GM12878 (cell line): ENCODE data around the gene RPS6KL1. TPM values are rescaled to one million over a fixed set of nuclear protein-coding genes. Genes with fewer than 3 reads are reported as not detected.

Experiments
- ATAC-seq: fragments of 200-7000 bp; cut with Tn5 transposase; 3 replicates; pipeline ENCODE4 v1.9.1; 2020; ENCODE audit warnings: mild to moderate bottlenecking, moderate library complexity
- BruUV-seq: library from RNA; stranded (reverse); fragments of 400-500 nt; replicated peaks from 2 replicates; lab custom pipeline; 2021; lab: Mats Ljungman, UMichigan
- CTCF ChIA-PET: fragments of 300-600 bp; sonication (Branson Sonifier 250); formaldehyde crosslinking; extraction: SDS; loops from one replicate; lab custom pipeline; 2021; ENCODE audit warnings: inconsistent platforms; lab: Yijun Ruan, JAX
- POLR2A ChIA-PET: fragments of 350-600 bp; formaldehyde crosslinking; extraction: SDS; loops from one replicate; lab custom pipeline; 2021; ENCODE audit warnings: inconsistent platforms; lab: Charles Lee
- RAD21 ChIA-PET: fragments of 300-600 bp; sonication (Branson Sonifier 250); formaldehyde crosslinking; loops from one replicate; lab custom pipeline; 2023; ENCODE audit warnings: antibody characterized with exemption; ENCODE audit not compliant: unreplicated experiment; lab: Charles Lee
- SMC1A ChIA-PET: fragments of 300-600 bp; sonication (Branson Sonifier 250); formaldehyde crosslinking; loops from one replicate; lab custom pipeline; 2023; ENCODE audit not compliant: unreplicated experiment, uncharacterized antibody; lab: Charles Lee
- DNase-seq: peaks from one replicate; pipeline ENCODE4 v3.0.0-alpha.2; 2011; ENCODE audit warnings: low read depth, low spot score
- FAIRE-seq: peaks from 3 replicates; lab custom pipeline; 2011; peaks lifted over from hg19 to GRCh38; lab: Jason Lieb, UNC
- H2AFZ ChIP-seq: 2 replicates; pipeline ENCODE4 v1.6.0; 2011; ENCODE audit warnings: low read depth, low read length, control low read depth; ENCODE audit not compliant: control insufficient read depth
- H3K27ac ChIP-seq: 2 replicates; pipeline ENCODE4 v1.5.1; 2011; ENCODE audit warnings: control low read depth; ENCODE audit not compliant: control insufficient read depth, insufficient read depth
- H3K27me3 ChIP-seq, 2 experiments: replicated peaks in 1 of 2; 2 replicates each; pipeline versions ENCODE4 v1.6.0 to v1.6.1; 2011; ENCODE audit warnings: low read length in 1 of 2; ENCODE audit not compliant: control insufficient read depth in 2 of 2, insufficient read depth in 2 of 2
- H3K36me3 ChIP-seq, 2 experiments: 2 replicates each; pipeline ENCODE4 v1.5.1; 2011; ENCODE audit warnings: low read length in 1 of 2; ENCODE audit not compliant: control insufficient read depth in 2 of 2, insufficient read depth in 2 of 2
- H3K4me1 ChIP-seq: 2 replicates; pipeline ENCODE4 v1.6.1; 2011; ENCODE audit warnings: mild to moderate bottlenecking, low read length, moderate library complexity, mixed read lengths; ENCODE audit not compliant: control insufficient read depth, insufficient read depth
- H3K4me2 ChIP-seq: 2 replicates; pipeline ENCODE4 v1.6.0; 2011; ENCODE audit warnings: control low read depth; ENCODE audit not compliant: control insufficient read depth, insufficient read depth
- H3K4me3 ChIP-seq: fragments of 200-600 bp; sonication (generic); 2 replicates; pipeline ENCODE4 v1.5.1; 2016
- H3K79me2 ChIP-seq: 2 replicates; pipeline ENCODE4 v1.6.0; 2011; ENCODE audit warnings: low read length; ENCODE audit not compliant: control insufficient read depth, insufficient read depth
- H3K9ac ChIP-seq: 2 replicates; pipeline ENCODE4 v1.8.0; 2011; ENCODE audit warnings: low read length, control low read depth, mixed read lengths; ENCODE audit not compliant: control insufficient read depth, insufficient read depth
- H3K9me3 ChIP-seq: replicated peaks from 3 replicates; pipeline ENCODE4 v1.5.1; 2011; ENCODE audit warnings: mild to moderate bottlenecking, low read length; ENCODE audit not compliant: control insufficient read depth, insufficient read depth
- H4K20me1 ChIP-seq: 2 replicates; pipeline ENCODE4 v1.6.0; 2011; ENCODE audit not compliant: control insufficient read depth, insufficient read depth
- DPF2 ChIP-seq: fragments of 450-650 bp; IDR thresholded peaks from 2 replicates; pipeline ENCODE4 v1.6.1; 2017; ENCODE audit warnings: mild to moderate bottlenecking
- IKZF1 ChIP-seq: fragments of 450-650 bp; conservative IDR thresholded peaks from 2 replicates; pipeline ENCODE4 v1.6.1; 2017; ENCODE audit warnings: antibody characterized with exemption, mild to moderate bottlenecking
- MEF2A ChIP-seq: IDR thresholded peaks from 2 replicates; pipeline ENCODE4 v1.6.1; 2011; ENCODE audit warnings: low read depth, mild to moderate bottlenecking, low read length, moderate library complexity; ENCODE audit not compliant: insufficient read depth
- POLR2A ChIP-seq: IDR thresholded peaks from 2 replicates; pipeline ENCODE4 v1.6.1; 2011; ENCODE audit warnings: low read depth, mild to moderate bottlenecking, low read length
- TCF12 ChIP-seq: IDR thresholded peaks from 2 replicates; pipeline ENCODE4 v1.6.1; 2011; ENCODE audit warnings: low read depth, mild to moderate bottlenecking, low read length
- ZBTB4 ChIP-seq: fragments of 450-650 bp; formaldehyde crosslinking; IDR thresholded peaks from 2 replicates; pipeline ENCODE4 v1.4.0; 2022; ENCODE audit warnings: mild to moderate bottlenecking, moderate library complexity
- WGBS: methylation state at CpG from one replicate; pipeline ENCODE4 v1.1.6; 2016; ENCODE audit warnings: low lambda C conversion rate; ENCODE audit not compliant: insufficient replicate concordance, insufficient coverage; ENCODE audit errors: missing lambda C conversion rate; 5-methylcytosine and 5-hydroxymethylcytosine counted together
- in situ Hi-C: fragments of 300-500 bp; cut with MboI; formaldehyde crosslinking; loops from 9 replicates; pipeline ENCODE4 v1.14.3; 2018; ENCODE audit warnings: mixed read lengths
- intact Hi-C: fragments of 100-400 bp; cut with micrococcal nuclease; formaldehyde crosslinking; loops from one replicate; pipeline ENCODE4 v1.14.2; 2022; ENCODE audit not compliant: unreplicated experiment
- polyA plus RNA-seq, 11 experiments: library from polyadenylated mRNA; depleted of rRNA in 4 of 11; unstranded in 6 of 11; stranded (reverse) in 5 of 11; fragments of >200 nt; fragmentation: Nextera tagmentation in 4 of 11; fragmentation: Illumina TruSeq in 1 of 11; extraction: Ambion mirVana in 4 of 11; extraction: Trizol in 1 of 11; gene quantifications; 1 replicate in 1 of 11; 2 replicates in 10 of 11; pipeline versions ENCODE4 v1.2.1 to v1.2.3, GENCODE V29; 2011 to 2016; ENCODE audit warnings: inconsistent platforms in 2 of 11, missing spikeins in 2 of 11, low read depth in 1 of 11
- total RNA-seq, 4 experiments: library from RNA; depleted of rRNA in 3 of 4; stranded (reverse); fragments of >200 nt in 3 of 4; fragmentation: Illumina TruSeq in 1 of 4; extraction: Trizol in 1 of 4; gene quantifications; 2 replicates each; pipeline versions ENCODE4 v1.2.1 to v1.2.3, GENCODE V29; 2013 to 2021

The RPS6KL1 gene
- total and polyA plus RNA-seq, 10 of the 15 experiments (the other 5 are each of a cell fraction or from before 2014, with no cell fraction given), result 0.04 to 4.2 (median 2.0) TPM

- WGBS, result 6% methylated on average over 64 of the region's 73 CpGs
- ATAC-seq, result peak; percentile 72
- no peak within 1 kb of the TSS for H3K27ac ChIP-seq
- ChIA-PET RAD21 (interaction anchor here (1.8 kb wide), 1 partner anchor 10 kb away, joined by 6 read pairs; no protein-coding TSS in a partner anchor), SMC1A (no interaction called here), CTCF (interaction anchor here (0.9 to 2.0 kb wide), 3 partner anchors 10 to 133 kb away, joined by 4 to 7 read pairs (median 6); no protein-coding TSS in a partner anchor), POLR2A (interaction anchor here (0.5 to 2.3 kb wide), 3 partner anchors 11 to 13 kb away, joined by 3 to 8 read pairs (median 3); no protein-coding TSS in a partner anchor)
- H2AFZ ChIP-seq, result peak within 1 kb of the TSS; percentile 72
- TF ChIP-seq ZBTB4 (CRISPR knock-in tag) (no peak), TCF12 (no peak), POLR2A (no peak), MEF2A (no peak), IKZF1 (peak; percentile 38; the same call in 1 of the 2 replicates), DPF2 (peak; percentile 28; the same call in 1 of the 2 replicates)
- intact Hi-C loops (no loop called here), in situ Hi-C loops (no loop called here)
- no peaks in the 10 kb centered on the region for H3K36me3 ChIP-seq
- H3K27me3 ChIP-seq, result no peaks in the 10 kb centered on the region; a peak in 2 of 4 replicates
- no peaks in the 10 kb centered on the region for H3K4me1 ChIP-seq
- H3K9me3 ChIP-seq, result no peaks in the 10 kb centered on the region
- no TSS peak for BruUV-seq
- DNase-seq, result no peak
- H3K4me2 ChIP-seq, result peak within 1 kb of the TSS; percentile 70
- FAIRE-seq, result no peak
- H4K20me1 ChIP-seq, result no peaks in the 10 kb centered on the region
- H3K4me3 ChIP-seq, result peak within 1 kb of the TSS; percentile 63
- H3K9ac ChIP-seq, result no peak within 1 kb of the TSS
- no peaks in the 10 kb centered on the region for H3K79me2 ChIP-seq
Measured at GRCh38 chr14:74955229-74956026, 32.4 kb upstream of the RPS6KL1 start, which contains the start of gene PGF. TSS of gene PGF (minus strand) at chr14:74955597. CDS start at chr14:74955242, 355 bp downstream.
